HEK293 (cell line): Measurements from ENCODE around the gene AQR.
"Not testable (repeated sequence)": the region's sequence is repeated elsewhere in the genome, so short reads cannot be mapped to it uniquely, and the experiment has no call there.

Source experiments
- CTCF ChIA-PET: fragments of 350-600 bp; formaldehyde crosslinking; extraction: SDS; loops from one replicate; lab custom pipeline; 2021; ENCODE audit warnings: antibody characterized with exemption; lab: Yijun Ruan, JAX
- POLR2A ChIA-PET: fragments of 300-600 bp; formaldehyde crosslinking; extraction: SDS; loops from one replicate; lab custom pipeline; 2020; ENCODE audit warnings: antibody characterized with exemption, inconsistent platforms; lab: Yijun Ruan, JAX
- H3K27ac ChIP-seq: fragments of 200-500 bp; sonication (Bioruptor generic); 2 replicates; pipeline ENCODE4 v1.5.1; 2014; ENCODE audit warnings: low read depth, low read length, control low read depth, inconsistent platforms; ENCODE audit errors: extremely low read depth
- H3K36me3 ChIP-seq, 2 experiments: fragments of 200-500 bp in 1 of 2; sonication (Bioruptor generic) in 1 of 2; 1 replicate in 1 of 2; 2 replicates in 1 of 2; pipeline ENCODE4 v1.5.1; 2014 to 2017; ENCODE audit warnings: inconsistent platforms in 2 of 2, low read length in 2 of 2; ENCODE audit not compliant: control insufficient read depth in 2 of 2, insufficient read depth in 1 of 2
- H3K4me1 ChIP-seq: fragments of 200-500 bp; sonication (Bioruptor generic); 2 replicates; pipeline ENCODE4 v1.5.1; 2014; ENCODE audit warnings: mild to moderate bottlenecking, low read length, inconsistent platforms; ENCODE audit not compliant: control insufficient read depth, insufficient read depth
- H3K4me3 ChIP-seq: 2 replicates; pipeline ENCODE4 v1.5.1; 2011; ENCODE audit warnings: low read depth, mild to moderate bottlenecking, control low read depth, low read length, moderate library complexity
- H3K9me3 ChIP-seq: fragments of 200-500 bp; sonication (Bioruptor generic); 2 replicates; pipeline ENCODE4 v1.5.1; 2014; ENCODE audit warnings: low read depth, low read length, inconsistent platforms; ENCODE audit not compliant: control insufficient read depth, insufficient read depth
- EGR2 ChIP-seq: fragments of 450-650 bp; formaldehyde crosslinking; IDR thresholded peaks from 2 replicates; pipeline ENCODE4 v1.5.1; 2016; ENCODE audit warnings: low read depth, missing biosample characterization, missing genetic modification characterization
- HOXC10 ChIP-seq: sonication (generic); formaldehyde crosslinking; IDR thresholded peaks from 2 replicates; pipeline ENCODE4 v1.8.1; 2023; ENCODE audit warnings: mild to moderate bottlenecking, missing genetic modification reagents
- HOXD13 ChIP-seq: sonication (generic); formaldehyde crosslinking; IDR thresholded peaks from 2 replicates; pipeline ENCODE4 v1.8.0; 2022; ENCODE audit warnings: missing genetic modification reagents, borderline replicate concordance
- MEIS1 ChIP-seq: sonication (generic); formaldehyde crosslinking; IDR thresholded peaks from 2 replicates; pipeline ENCODE4 v1.8.1; 2022; ENCODE audit warnings: missing genetic modification reagents, mild to moderate bottlenecking, borderline replicate concordance
- SP7 ChIP-seq: fragments of 450-650 bp; formaldehyde crosslinking; IDR thresholded peaks from 2 replicates; pipeline ENCODE4 v1.5.1; 2016; ENCODE audit warnings: missing biosample characterization, missing genetic modification characterization
- ZBTB7A ChIP-seq: fragments of 450-650 bp; formaldehyde crosslinking; IDR thresholded peaks from 2 replicates; pipeline ENCODE4 v1.5.1; 2016; ENCODE audit warnings: low read depth, missing biosample characterization, missing genetic modification characterization
- ZEB2 ChIP-seq: fragments of 450-650 bp; formaldehyde crosslinking; IDR thresholded peaks from 2 replicates; pipeline ENCODE4 v1.5.1; 2016; ENCODE audit warnings: missing biosample characterization, missing genetic modification characterization
- ZFP37 ChIP-seq: fragments of 450-650 bp; formaldehyde crosslinking; IDR thresholded peaks from 2 replicates; pipeline ENCODE4 v1.5.1; 2016; ENCODE audit warnings: missing biosample characterization, missing genetic modification characterization
- ZNF155 ChIP-seq: fragments of 450-650 bp; formaldehyde crosslinking; IDR thresholded peaks from 2 replicates; pipeline ENCODE4 v1.5.1; 2016; ENCODE audit warnings: missing biosample characterization, missing genetic modification characterization
- ZNF157 ChIP-seq: fragments of 450-650 bp; formaldehyde crosslinking; IDR thresholded peaks from 2 replicates; pipeline ENCODE4 v1.5.1; 2016; ENCODE audit warnings: missing biosample characterization, missing genetic modification characterization
- ZNF16 ChIP-seq: fragments of 450-650 bp; formaldehyde crosslinking; IDR thresholded peaks from 2 replicates; pipeline ENCODE4 v1.5.1; 2016; ENCODE audit warnings: low read depth, missing biosample characterization, missing genetic modification characterization
- ZNF302 ChIP-seq: fragments of 450-650 bp; formaldehyde crosslinking; IDR thresholded peaks from 2 replicates; pipeline ENCODE4 v1.5.1; 2016; ENCODE audit warnings: missing biosample characterization, missing genetic modification characterization, low read depth
- ZNF324 ChIP-seq: fragments of 450-650 bp; formaldehyde crosslinking; IDR thresholded peaks from 2 replicates; pipeline ENCODE4 v1.5.1; 2016; ENCODE audit warnings: missing biosample characterization, missing genetic modification characterization
- ZNF335 ChIP-seq: fragments of 450-650 bp; formaldehyde crosslinking; conservative IDR thresholded peaks from 2 replicates; pipeline ENCODE4 v1.5.1; 2016; ENCODE audit warnings: missing biosample characterization, missing genetic modification characterization
- ZNF530 ChIP-seq: fragments of 450-650 bp; formaldehyde crosslinking; IDR thresholded peaks from 2 replicates; pipeline ENCODE4 v1.5.1; 2016; ENCODE audit warnings: low read depth, missing biosample characterization, missing genetic modification characterization
- ZNF623 ChIP-seq: fragments of 450-650 bp; formaldehyde crosslinking; IDR thresholded peaks from 2 replicates; pipeline ENCODE4 v1.5.1; 2016; ENCODE audit warnings: missing biosample characterization, missing genetic modification characterization
- TF ChIP-seq, protein P1 (sequence below): fragments of 450-650 bp; formaldehyde crosslinking; IDR thresholded peaks from 2 replicates; pipeline ENCODE4 v1.5.1; 2016; ENCODE audit warnings: missing biosample characterization, missing genetic modification characterization, borderline replicate concordance
- TF ChIP-seq, protein P2 (sequence below): fragments of 450-650 bp; formaldehyde crosslinking; IDR thresholded peaks from 2 replicates; pipeline ENCODE4 v1.5.1; 2016; ENCODE audit warnings: missing biosample characterization, missing genetic modification characterization
- TF ChIP-seq, protein P3 (sequence below): fragments of 450-650 bp; formaldehyde crosslinking; IDR thresholded peaks from 2 replicates; pipeline ENCODE4 v1.5.1; 2017; ENCODE audit warnings: missing biosample characterization, missing genetic modification characterization
- TF ChIP-seq, protein P4 (sequence below): fragments of 450-650 bp; formaldehyde crosslinking; IDR thresholded peaks from 2 replicates; pipeline ENCODE4 v1.5.1; 2016; ENCODE audit warnings: missing biosample characterization, missing genetic modification characterization

Gene AQR

DNA sequence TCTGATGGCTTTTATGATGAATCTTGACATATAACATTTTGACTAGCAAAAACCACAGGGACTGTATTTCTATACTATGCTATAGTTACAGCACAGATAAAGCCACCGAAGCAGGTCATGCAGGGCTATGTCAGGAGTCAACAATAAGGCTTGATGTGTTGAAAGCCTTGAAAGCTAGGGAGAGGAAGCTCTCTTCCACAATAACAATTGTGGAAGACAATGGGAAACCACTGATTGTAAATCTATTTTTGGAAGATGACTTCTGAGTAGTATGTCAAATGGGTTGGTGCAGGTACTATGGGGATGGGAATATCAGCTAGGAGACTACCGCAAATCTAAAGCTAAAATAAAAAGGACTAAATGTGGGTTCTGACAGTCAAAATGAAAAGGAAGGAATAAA is 4.0 kb upstream of the AQR start (continued):
- TF ChIP-seq, protein P1, sequence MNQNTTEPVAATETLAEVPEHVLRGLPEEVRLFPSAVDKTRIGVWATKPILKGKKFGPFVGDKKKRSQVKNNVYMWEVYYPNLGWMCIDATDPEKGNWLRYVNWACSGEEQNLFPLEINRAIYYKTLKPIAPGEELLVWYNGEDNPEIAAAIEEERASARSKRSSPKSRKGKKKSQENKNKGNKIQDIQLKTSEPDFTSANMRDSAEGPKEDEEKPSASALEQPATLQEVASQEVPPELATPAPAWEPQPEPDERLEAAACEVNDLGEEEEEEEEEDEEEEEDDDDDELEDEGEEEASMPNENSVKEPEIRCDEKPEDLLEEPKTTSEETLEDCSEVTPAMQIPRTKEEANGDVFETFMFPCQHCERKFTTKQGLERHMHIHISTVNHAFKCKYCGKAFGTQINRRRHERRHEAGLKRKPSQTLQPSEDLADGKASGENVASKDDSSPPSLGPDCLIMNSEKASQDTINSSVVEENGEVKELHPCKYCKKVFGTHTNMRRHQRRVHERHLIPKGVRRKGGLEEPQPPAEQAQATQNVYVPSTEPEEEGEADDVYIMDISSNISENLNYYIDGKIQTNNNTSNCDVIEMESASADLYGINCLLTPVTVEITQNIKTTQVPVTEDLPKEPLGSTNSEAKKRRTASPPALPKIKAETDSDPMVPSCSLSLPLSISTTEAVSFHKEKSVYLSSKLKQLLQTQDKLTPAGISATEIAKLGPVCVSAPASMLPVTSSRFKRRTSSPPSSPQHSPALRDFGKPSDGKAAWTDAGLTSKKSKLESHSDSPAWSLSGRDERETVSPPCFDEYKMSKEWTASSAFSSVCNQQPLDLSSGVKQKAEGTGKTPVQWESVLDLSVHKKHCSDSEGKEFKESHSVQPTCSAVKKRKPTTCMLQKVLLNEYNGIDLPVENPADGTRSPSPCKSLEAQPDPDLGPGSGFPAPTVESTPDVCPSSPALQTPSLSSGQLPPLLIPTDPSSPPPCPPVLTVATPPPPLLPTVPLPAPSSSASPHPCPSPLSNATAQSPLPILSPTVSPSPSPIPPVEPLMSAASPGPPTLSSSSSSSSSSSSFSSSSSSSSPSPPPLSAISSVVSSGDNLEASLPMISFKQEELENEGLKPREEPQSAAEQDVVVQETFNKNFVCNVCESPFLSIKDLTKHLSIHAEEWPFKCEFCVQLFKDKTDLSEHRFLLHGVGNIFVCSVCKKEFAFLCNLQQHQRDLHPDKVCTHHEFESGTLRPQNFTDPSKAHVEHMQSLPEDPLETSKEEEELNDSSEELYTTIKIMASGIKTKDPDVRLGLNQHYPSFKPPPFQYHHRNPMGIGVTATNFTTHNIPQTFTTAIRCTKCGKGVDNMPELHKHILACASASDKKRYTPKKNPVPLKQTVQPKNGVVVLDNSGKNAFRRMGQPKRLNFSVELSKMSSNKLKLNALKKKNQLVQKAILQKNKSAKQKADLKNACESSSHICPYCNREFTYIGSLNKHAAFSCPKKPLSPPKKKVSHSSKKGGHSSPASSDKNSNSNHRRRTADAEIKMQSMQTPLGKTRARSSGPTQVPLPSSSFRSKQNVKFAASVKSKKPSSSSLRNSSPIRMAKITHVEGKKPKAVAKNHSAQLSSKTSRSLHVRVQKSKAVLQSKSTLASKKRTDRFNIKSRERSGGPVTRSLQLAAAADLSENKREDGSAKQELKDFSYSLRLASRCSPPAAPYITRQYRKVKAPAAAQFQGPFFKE (tag by site-specific recombination), result no peak
- TF ChIP-seq ZFP37 (no peak), EGR2 (no peak), ZNF155 (tag by site-specific recombination) (no peak), ZNF335 (tag by site-specific recombination) (no peak)
- TF ChIP-seq, protein P2, sequence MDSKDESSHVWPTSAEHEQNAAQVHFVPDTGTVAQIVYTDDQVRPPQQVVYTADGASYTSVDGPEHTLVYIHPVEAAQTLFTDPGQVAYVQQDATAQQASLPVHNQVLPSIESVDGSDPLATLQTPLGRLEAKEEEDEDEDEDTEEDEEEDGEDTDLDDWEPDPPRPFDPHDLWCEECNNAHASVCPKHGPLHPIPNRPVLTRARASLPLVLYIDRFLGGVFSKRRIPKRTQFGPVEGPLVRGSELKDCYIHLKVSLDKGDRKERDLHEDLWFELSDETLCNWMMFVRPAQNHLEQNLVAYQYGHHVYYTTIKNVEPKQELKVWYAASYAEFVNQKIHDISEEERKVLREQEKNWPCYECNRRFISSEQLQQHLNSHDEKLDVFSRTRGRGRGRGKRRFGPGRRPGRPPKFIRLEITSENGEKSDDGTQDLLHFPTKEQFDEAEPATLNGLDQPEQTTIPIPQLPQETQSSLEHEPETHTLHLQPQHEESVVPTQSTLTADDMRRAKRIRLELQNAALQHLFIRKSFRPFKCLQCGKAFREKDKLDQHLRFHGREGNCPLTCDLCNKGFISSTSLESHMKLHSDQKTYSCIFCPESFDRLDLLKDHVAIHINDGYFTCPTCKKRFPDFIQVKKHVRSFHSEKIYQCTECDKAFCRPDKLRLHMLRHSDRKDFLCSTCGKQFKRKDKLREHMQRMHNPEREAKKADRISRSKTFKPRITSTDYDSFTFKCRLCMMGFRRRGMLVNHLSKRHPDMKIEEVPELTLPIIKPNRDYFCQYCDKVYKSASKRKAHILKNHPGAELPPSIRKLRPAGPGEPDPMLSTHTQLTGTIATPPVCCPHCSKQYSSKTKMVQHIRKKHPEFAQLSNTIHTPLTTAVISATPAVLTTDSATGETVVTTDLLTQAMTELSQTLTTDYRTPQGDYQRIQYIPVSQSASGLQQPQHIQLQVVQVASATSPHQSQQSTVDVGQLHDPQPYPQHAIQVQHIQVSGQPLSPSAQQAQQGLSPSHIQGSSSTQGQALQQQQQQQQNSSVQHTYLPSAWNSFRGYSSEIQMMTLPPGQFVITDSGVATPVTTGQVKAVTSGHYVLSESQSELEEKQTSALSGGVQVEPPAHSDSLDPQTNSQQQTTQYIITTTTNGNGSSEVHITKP (tag by site-specific recombination), result no peak

DNA sequence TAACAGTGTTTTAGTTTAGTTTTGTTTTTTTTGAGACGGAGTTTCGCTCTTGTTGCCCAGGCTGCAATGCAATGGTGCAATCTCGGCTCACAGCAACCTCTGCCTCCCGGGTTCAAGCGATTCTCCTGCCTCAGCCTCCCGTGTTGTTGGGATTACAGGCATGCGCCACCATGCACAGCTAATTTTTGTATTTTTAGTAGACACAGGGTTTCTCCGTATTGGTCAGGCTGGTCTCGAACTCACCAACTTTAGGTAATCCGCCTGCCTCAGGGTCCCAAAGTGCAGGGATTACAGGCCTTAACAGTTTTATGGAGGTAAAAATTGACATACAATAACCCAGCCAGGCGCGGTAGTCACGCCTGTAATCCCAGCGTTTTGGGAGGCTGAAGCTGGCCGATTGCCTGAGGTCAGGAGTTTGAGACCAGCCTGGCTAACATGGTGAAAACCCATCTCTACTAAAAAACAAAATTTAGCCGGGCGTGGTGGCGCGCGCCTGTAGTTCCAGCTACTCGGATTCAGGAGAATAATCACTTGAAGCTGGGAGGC is 629 bp upstream of the AQR start:
- not testable (repeated sequence) for H3K36me3 ChIP-seq, H3K27ac ChIP-seq, H3K9me3 ChIP-seq, H3K4me1 ChIP-seq
- H3K4me3 ChIP-seq, result peak overlapping the region; percentile 23
- CTCF ChIA-PET, result interaction anchor here (0.6 to 1.1 kb wide), 3 partner anchors 15 to 348 kb away, joined by 3 read pairs; partner anchors contain the start of gene ZNF770
- POLR2A ChIA-PET, result interaction anchor here (0.6 to 3.1 kb wide), 10 partner anchors 10 to 1770 kb away, joined by 3 to 51 read pairs (median 5); partner anchors contain the start of gene ZNF770

DNA sequence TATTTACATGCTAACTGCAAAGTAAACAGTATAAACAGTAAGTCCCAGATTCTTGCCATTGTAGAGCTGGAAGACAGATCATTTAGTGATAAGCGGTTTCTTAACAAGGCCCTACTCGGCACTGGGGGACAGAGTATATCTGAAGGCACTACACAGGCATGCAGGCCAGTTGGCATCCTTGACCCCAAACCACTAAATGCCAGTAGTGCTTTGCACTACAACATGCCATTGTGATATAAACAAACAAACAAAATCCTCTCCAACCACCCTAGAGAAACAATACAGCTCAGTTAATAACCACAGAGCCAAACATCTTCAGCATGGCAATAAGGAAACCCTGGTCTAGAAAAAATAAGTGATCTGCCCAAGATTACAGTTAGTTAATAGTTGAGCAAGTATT is 5.3 kb downstream of the AQR start:
- ChIA-PET CTCF (no interaction called here), POLR2A (no interaction called here)
- Histone ChIP-seq H3K36me3 (peaks cover 14 to 27% of the 10 kb centered on the region in 2 experiments; a peak in 2 of 3 replicates), H3K4me3 (no peak overlapping the region), H3K9me3 (no peaks in the 10 kb centered on the region), H3K27ac (no peak overlapping the region), H3K4me1 (no peaks in the 10 kb centered on the region)
- no peak for TF ChIP-seq ZNF324 (tag by site-specific recombination)
- TF ChIP-seq ZNF623 (tag by site-specific recombination), result no peak
- TF ChIP-seq ZNF16 (tag by site-specific recombination), result no peak
- no peak for TF ChIP-seq SP7 (tag by site-specific recombination)
- TF ChIP-seq, protein P3, sequence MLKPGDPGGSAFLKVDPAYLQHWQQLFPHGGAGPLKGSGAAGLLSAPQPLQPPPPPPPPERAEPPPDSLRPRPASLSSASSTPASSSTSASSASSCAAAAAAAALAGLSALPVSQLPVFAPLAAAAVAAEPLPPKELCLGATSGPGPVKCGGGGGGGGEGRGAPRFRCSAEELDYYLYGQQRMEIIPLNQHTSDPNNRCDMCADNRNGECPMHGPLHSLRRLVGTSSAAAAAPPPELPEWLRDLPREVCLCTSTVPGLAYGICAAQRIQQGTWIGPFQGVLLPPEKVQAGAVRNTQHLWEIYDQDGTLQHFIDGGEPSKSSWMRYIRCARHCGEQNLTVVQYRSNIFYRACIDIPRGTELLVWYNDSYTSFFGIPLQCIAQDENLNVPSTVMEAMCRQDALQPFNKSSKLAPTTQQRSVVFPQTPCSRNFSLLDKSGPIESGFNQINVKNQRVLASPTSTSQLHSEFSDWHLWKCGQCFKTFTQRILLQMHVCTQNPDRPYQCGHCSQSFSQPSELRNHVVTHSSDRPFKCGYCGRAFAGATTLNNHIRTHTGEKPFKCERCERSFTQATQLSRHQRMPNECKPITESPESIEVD (tag by site-specific recombination), result no peak
- TF ChIP-seq, protein P4, sequence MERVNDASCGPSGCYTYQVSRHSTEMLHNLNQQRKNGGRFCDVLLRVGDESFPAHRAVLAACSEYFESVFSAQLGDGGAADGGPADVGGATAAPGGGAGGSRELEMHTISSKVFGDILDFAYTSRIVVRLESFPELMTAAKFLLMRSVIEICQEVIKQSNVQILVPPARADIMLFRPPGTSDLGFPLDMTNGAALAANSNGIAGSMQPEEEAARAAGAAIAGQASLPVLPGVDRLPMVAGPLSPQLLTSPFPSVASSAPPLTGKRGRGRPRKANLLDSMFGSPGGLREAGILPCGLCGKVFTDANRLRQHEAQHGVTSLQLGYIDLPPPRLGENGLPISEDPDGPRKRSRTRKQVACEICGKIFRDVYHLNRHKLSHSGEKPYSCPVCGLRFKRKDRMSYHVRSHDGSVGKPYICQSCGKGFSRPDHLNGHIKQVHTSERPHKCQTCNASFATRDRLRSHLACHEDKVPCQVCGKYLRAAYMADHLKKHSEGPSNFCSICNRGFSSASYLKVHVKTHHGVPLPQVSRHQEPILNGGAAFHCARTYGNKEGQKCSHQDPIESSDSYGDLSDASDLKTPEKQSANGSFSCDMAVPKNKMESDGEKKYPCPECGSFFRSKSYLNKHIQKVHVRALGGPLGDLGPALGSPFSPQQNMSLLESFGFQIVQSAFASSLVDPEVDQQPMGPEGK (tag by site-specific recombination), result no peak
- TF ChIP-seq ZBTB7A (tag by site-specific recombination), result no peak
- TF ChIP-seq MEIS1, result no peak
- no peak for TF ChIP-seq ZNF302 (tag by site-specific recombination)
- TF ChIP-seq ZNF157 (tag by site-specific recombination), result no peak
- TF ChIP-seq ZEB2 (tag by site-specific recombination), result no peak
- TF ChIP-seq HOXD13 (CRISPR knock-in tag), result no peak
- no peak for TF ChIP-seq HOXC10 (CRISPR knock-in tag)
- no peak for TF ChIP-seq ZNF530 (tag by site-specific recombination)
